H1 (cell line): Measurements from ENCODE around the gene EPHA3. TPM values are rescaled to one million over a fixed set of nuclear protein-coding genes. Genes with fewer than 3 reads are reported as not detected.

Experiments
- CTCF ChIA-PET: fragments of 300-600 bp; sonication (Branson Sonifier 250); formaldehyde crosslinking; loops from one replicate; lab custom pipeline; 2021; ENCODE audit not compliant: partially characterized antibody; lab: Charles Lee
- POLR2A ChIA-PET: fragments of 300-600 bp; sonication (Branson Sonifier 250); formaldehyde crosslinking; loops from one replicate; lab custom pipeline; 2021; ENCODE audit warnings: inconsistent platforms; ENCODE audit not compliant: partially characterized antibody; lab: Charles Lee
- DNase-seq, 2 experiments: peaks; one replicate each; pipeline versions ENCODE4 v3.0.0 to v3.0.0-alpha.2; 2010 to 2022; ENCODE audit warnings: low spot score in 2 of 2, low read depth in 1 of 2, mixed read lengths in 1 of 2
- FAIRE-seq: peaks from 2 replicates; lab custom pipeline; 2011; peaks lifted over from hg19 to GRCh38; lab: Jason Lieb, UNC
- H2AFZ ChIP-seq: 2 replicates; pipeline ENCODE4 v1.8.1; 2012; ENCODE audit warnings: low read length, inconsistent platforms
- H2AK5ac ChIP-seq: 2 replicates; pipeline ENCODE4 v1.6.1; 2013; ENCODE audit warnings: low read depth, low read length
- H2BK120ac ChIP-seq: replicated peaks from 2 replicates; pipeline ENCODE3; 2013; ENCODE audit warnings: low read depth, low read length, inconsistent platforms
- H2BK12ac ChIP-seq: 2 replicates; pipeline ENCODE4 v1.6.1; 2013; ENCODE audit warnings: low read depth, low read length
- H2BK15ac ChIP-seq: 2 replicates; pipeline ENCODE4 v1.6.1; 2013; ENCODE audit warnings: low read length
- H2BK20ac ChIP-seq: 2 replicates; pipeline ENCODE4 v1.6.1; 2013; ENCODE audit warnings: low read length
- H2BK5ac ChIP-seq: 2 replicates; pipeline ENCODE4 v1.6.1; 2013; ENCODE audit warnings: low read depth, low read length
- H3K14ac ChIP-seq: 2 replicates; pipeline ENCODE4 v1.6.1; 2013; ENCODE audit warnings: inconsistent platforms; ENCODE audit not compliant: insufficient read length
- H3K18ac ChIP-seq: 2 replicates; pipeline ENCODE4 v1.6.1; 2013; ENCODE audit warnings: low read length; ENCODE audit errors: extremely low read depth
- H3K23ac ChIP-seq: 2 replicates; pipeline ENCODE4 v1.6.1; 2013; ENCODE audit warnings: inconsistent platforms; ENCODE audit not compliant: insufficient read length
- H3K23me2 ChIP-seq: 2 replicates; pipeline ENCODE4 v1.6.1; 2013; ENCODE audit warnings: low read depth, low read length
- H3K27ac ChIP-seq: 2 replicates; pipeline ENCODE4 v1.6.1; 2011; ENCODE audit warnings: low read depth, low read length, inconsistent platforms
- H3K27me3 ChIP-seq, 4 experiments: replicated peaks in 1 of 4; 1 replicate in 1 of 4; 2 replicates in 3 of 4; pipeline versions ENCODE4 v1.6.1 to v1.8.1; 2011 to 2013; ENCODE audit warnings: low read length in 3 of 4, mild to moderate bottlenecking in 3 of 4, inconsistent platforms in 2 of 4, mixed read lengths in 2 of 4, moderate library complexity in 1 of 4; ENCODE audit not compliant: control insufficient read depth in 3 of 4, insufficient read depth in 3 of 4; ENCODE audit errors: extremely low read depth in 1 of 4
- H3K36me3 ChIP-seq, 4 experiments: 2 replicates each; pipeline versions ENCODE4 v1.6.1 to v1.8.1; 2011 to 2013; ENCODE audit warnings: mild to moderate bottlenecking in 4 of 4, low read length in 3 of 4, moderate library complexity in 2 of 4, control low read depth in 1 of 4, inconsistent platforms in 1 of 4; ENCODE audit not compliant: insufficient read depth in 4 of 4, control insufficient read depth in 2 of 4
- H3K4ac ChIP-seq: replicated peaks from 2 replicates; pipeline ENCODE3; 2013; ENCODE audit warnings: low read length, low read depth, mixed read lengths, inconsistent platforms; ENCODE audit not compliant: insufficient read length
- H3K4me1 ChIP-seq, 4 experiments: replicated peaks in 1 of 4; 1 replicate in 1 of 4; 2 replicates in 3 of 4; pipeline versions ENCODE4 v1.6.1 to v1.8.1; 2011 to 2013; ENCODE audit warnings: low read length in 3 of 4, inconsistent platforms in 2 of 4, mixed read lengths in 1 of 4; ENCODE audit not compliant: insufficient read depth in 4 of 4, control insufficient read depth in 3 of 4
- H3K4me2 ChIP-seq, 2 experiments: 2 replicates each; pipeline versions ENCODE4 v1.6.1 to v1.8.1; 2011 to 2013; ENCODE audit warnings: low read depth in 2 of 2, low read length in 2 of 2, control low read depth in 1 of 2, inconsistent platforms in 1 of 2, mild to moderate bottlenecking in 1 of 2; ENCODE audit not compliant: insufficient read depth in 1 of 2
- H3K4me3 ChIP-seq, 4 experiments: fragments of 200-600, 300-600 bp in 1 of 4; sonication (generic), shearing (Covaris generic), sonication (Bioruptor Twin) in 1 of 4; 2 replicates each; pipeline versions ENCODE4 v1.5.1 to v1.8.1; 2011 to 2016; ENCODE audit warnings: low read length in 4 of 4, low read depth in 3 of 4, control low read depth in 2 of 4, inconsistent platforms in 2 of 4, mild to moderate bottlenecking in 2 of 4, mixed read lengths in 1 of 4, moderate library complexity in 1 of 4; ENCODE audit not compliant: insufficient read depth in 2 of 4; ENCODE audit errors: extremely low read depth in 1 of 4
- H3K56ac ChIP-seq: replicated peaks from 2 replicates; pipeline ENCODE3; 2013; ENCODE audit warnings: low read depth, mild to moderate bottlenecking, mixed read lengths, low read length, inconsistent platforms; ENCODE audit not compliant: insufficient read length
- H3K79me1 ChIP-seq: 2 replicates; pipeline ENCODE4 v1.6.1; 2013; ENCODE audit warnings: low read depth, low read length, control low read depth
- H3K79me2 ChIP-seq, 2 experiments: 2 replicates each; pipeline versions ENCODE4 v1.6.1 to v1.8.1; 2012 to 2013; ENCODE audit warnings: low read length in 2 of 2, mild to moderate bottlenecking in 2 of 2, inconsistent platforms in 1 of 2; ENCODE audit not compliant: insufficient read depth in 2 of 2, control insufficient read depth in 1 of 2
- H3K9ac ChIP-seq, 4 experiments: replicated peaks in 1 of 4; 1 replicate in 1 of 4; 2 replicates in 3 of 4; pipeline versions ENCODE4 v1.6.1 to v1.8.1; 2011 to 2013; ENCODE audit warnings: low read depth in 3 of 4, low read length in 3 of 4, control low read depth in 2 of 4, mild to moderate bottlenecking in 2 of 4, moderate library complexity in 2 of 4, inconsistent platforms in 1 of 4; ENCODE audit errors: extremely low read depth in 1 of 4
- H3K9me3 ChIP-seq, 2 experiments: 2 replicates each; pipeline versions ENCODE4 v1.6.1 to v1.8.1; 2012 to 2013; ENCODE audit warnings: mild to moderate bottlenecking in 2 of 2, moderate library complexity in 2 of 2, control low read depth in 1 of 2, inconsistent platforms in 1 of 2, low read depth in 1 of 2, low read length in 1 of 2, mixed read lengths in 1 of 2; ENCODE audit not compliant: insufficient read depth in 2 of 2
- H4K20me1 ChIP-seq, 2 experiments: replicated peaks in 1 of 2; 2 replicates each; pipeline versions ENCODE3 to v1.8.1; 2011 to 2013; ENCODE audit warnings: inconsistent platforms in 2 of 2, low read length in 2 of 2, mild to moderate bottlenecking in 1 of 2; ENCODE audit not compliant: insufficient read depth in 2 of 2, control insufficient read depth in 1 of 2
- H4K5ac ChIP-seq: 2 replicates; pipeline ENCODE4 v1.6.1; 2013; ENCODE audit warnings: low read length, low read depth, mixed read lengths, inconsistent platforms; ENCODE audit not compliant: insufficient read length
- H4K8ac ChIP-seq: 2 replicates; pipeline ENCODE4 v1.8.0; 2013; ENCODE audit warnings: mild to moderate bottlenecking, moderate library complexity, low read length, inconsistent platforms; ENCODE audit not compliant: insufficient read depth; ENCODE audit errors: extremely low read depth
- H4K91ac ChIP-seq: replicated peaks from 2 replicates; pipeline ENCODE3; 2013; ENCODE audit warnings: low read length, mixed read lengths, inconsistent platforms; ENCODE audit not compliant: insufficient read length
- ZNF274 ChIP-seq: IDR thresholded peaks from 2 replicates; pipeline ENCODE4 v1.7.0; 2012; ENCODE audit warnings: low read length, borderline replicate concordance; ENCODE audit errors: extremely low read depth
- WGBS, 2 experiments: shearing (Covaris generic) in 1 of 2; methylation state at CpG; one replicate each; pipeline versions ENCODE4 v1.1.6 to v1.1.7; 2013 to 2015; ENCODE audit warnings: low lambda C conversion rate in 2 of 2, mixed read lengths in 2 of 2, inconsistent platforms in 1 of 2, low coverage in 1 of 2, missing lambda C conversion rate in 1 of 2; ENCODE audit not compliant: insufficient replicate concordance in 2 of 2, insufficient coverage in 1 of 2, insufficient read length in 1 of 2; ENCODE audit errors: extremely low coverage in 1 of 2, missing lambda C conversion rate in 1 of 2; 5-methylcytosine and 5-hydroxymethylcytosine counted together
- polyA plus RNA-seq, 7 experiments: library from polyadenylated mRNA; depleted of rRNA in 3 of 7; stranded (reverse) in 5 of 7; unstranded in 2 of 7; fragments of >200 nt in 5 of 7; fragments of 200-250 nt in 2 of 7; gene quantifications; 1 replicate in 5 of 7; 2 replicates in 1 of 7; 4 replicates in 1 of 7; pipeline versions ENCODE4 v1.2.1 to v1.2.3, GENCODE V29; 2011 to 2013; ENCODE audit warnings: missing spikeins in 2 of 7, mixed read lengths in 2 of 7
- total RNA-seq: library from RNA; stranded (reverse); fragmentation: NEBNext Ultra II Directional; extraction: Animal tissue kit (Norgen Biotek cat#: 25700); gene quantifications from 2 replicates; pipeline ENCODE4 v1.2.1, GENCODE V29; 2021

EPHA3 gene
- total and polyA plus RNA-seq, 2 of the 8 experiments (the other 6 are each of a cell fraction or from before 2014, with no cell fraction given), result 0.09 to 0.22 TPM

DNA sequence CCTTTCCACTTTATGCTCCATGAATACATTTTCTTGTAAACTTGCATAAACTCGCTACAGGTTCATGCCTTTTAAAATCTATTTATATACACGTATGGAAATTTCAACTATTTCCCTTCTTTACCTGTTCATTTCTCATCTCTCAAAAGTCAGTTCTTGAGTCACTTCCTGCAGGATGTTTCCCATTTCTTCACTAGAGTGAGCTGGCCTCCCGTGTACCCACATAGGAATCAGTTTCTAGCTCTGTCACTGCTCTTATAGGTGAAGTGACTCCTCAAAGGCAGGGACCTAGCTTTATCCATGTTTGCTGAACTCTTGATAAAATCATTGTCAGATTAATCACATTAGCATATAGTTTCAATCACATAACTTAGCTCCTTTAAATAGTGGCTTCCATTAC is 259.7 kb downstream of the EPHA3 start:
- Histone ChIP-seq H3K4me1 (no peaks in the 10 kb centered on the region), H3K9ac (no peak overlapping the region), H3K4me3 (no peak overlapping the region), H2BK120ac (no peak overlapping the region), H2AK5ac (no peak overlapping the region), H2BK5ac (no peak overlapping the region), H3K79me1 (no peaks in the 10 kb centered on the region), H3K14ac (no peak overlapping the region), H3K27me3 (no peaks in the 10 kb centered on the region), H3K36me3 (no peaks in the 10 kb centered on the region), H3K23ac (no peak overlapping the region), H3K18ac (no peak overlapping the region), H2BK20ac (no peak overlapping the region), H3K23me2 (no peaks in the 10 kb centered on the region), H3K4ac (no peak overlapping the region), H3K27ac (no peak overlapping the region), H4K91ac (no peak overlapping the region), H3K56ac (no peak overlapping the region), H4K5ac (no peak overlapping the region), H3K9me3 (0 out of 4 replicates have a peak, but pooled peaks cover 0 to 3% of the 10 kb centered on the region in 2 experiments), H4K8ac (no peak overlapping the region), H2AFZ (no peak overlapping the region), H4K20me1 (no peaks in the 10 kb centered on the region), H3K79me2 (no peaks in the 10 kb centered on the region), H2BK15ac (no peak overlapping the region), H3K4me2 (no peak overlapping the region), H2BK12ac (no peak overlapping the region)
- ChIA-PET CTCF (no interaction called here), POLR2A (no interaction called here)
- no peak for DNase-seq
- no peak for FAIRE-seq
- TF ChIP-seq ZNF274, result no peak
- WGBS, 2 experiments, result 87% methylated on average over 3 of the region's 3 CpGs; no CpG with 5 or more reads in 1 of the 2 experiments
